ENCODE data around the gene MORN1. TPM values are rescaled to one million over a fixed set of nuclear protein-coding genes. Genes with fewer than 3 reads are reported as not detected.

MORN1 gene
- total and polyA plus RNA-seq, 2 experiments from 2014 or later, result 4.8 to 11.1 TPM

DNA sequence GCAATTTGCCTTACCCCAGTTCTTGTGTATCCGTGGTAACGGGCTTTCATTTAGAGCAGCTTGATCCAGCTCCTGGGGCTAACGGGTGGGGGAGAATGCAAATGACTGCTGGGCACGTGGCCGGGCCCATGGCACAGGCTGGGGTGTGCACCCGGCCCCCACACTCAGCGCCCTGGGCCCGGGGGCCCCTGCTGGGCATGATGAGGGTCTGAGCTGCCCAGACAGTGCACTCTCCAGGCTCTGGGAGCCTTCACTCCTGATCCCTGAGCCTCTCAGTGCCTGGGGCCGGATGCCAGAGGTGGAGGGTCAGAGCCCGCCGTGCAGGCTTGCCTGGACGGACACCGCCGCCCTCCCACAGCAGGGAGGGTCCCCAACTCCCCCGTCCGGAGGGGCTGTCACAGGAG lies 41.1 kb upstream of the MORN1 start (continued):
- TF ChIP-seq, protein P1, sequence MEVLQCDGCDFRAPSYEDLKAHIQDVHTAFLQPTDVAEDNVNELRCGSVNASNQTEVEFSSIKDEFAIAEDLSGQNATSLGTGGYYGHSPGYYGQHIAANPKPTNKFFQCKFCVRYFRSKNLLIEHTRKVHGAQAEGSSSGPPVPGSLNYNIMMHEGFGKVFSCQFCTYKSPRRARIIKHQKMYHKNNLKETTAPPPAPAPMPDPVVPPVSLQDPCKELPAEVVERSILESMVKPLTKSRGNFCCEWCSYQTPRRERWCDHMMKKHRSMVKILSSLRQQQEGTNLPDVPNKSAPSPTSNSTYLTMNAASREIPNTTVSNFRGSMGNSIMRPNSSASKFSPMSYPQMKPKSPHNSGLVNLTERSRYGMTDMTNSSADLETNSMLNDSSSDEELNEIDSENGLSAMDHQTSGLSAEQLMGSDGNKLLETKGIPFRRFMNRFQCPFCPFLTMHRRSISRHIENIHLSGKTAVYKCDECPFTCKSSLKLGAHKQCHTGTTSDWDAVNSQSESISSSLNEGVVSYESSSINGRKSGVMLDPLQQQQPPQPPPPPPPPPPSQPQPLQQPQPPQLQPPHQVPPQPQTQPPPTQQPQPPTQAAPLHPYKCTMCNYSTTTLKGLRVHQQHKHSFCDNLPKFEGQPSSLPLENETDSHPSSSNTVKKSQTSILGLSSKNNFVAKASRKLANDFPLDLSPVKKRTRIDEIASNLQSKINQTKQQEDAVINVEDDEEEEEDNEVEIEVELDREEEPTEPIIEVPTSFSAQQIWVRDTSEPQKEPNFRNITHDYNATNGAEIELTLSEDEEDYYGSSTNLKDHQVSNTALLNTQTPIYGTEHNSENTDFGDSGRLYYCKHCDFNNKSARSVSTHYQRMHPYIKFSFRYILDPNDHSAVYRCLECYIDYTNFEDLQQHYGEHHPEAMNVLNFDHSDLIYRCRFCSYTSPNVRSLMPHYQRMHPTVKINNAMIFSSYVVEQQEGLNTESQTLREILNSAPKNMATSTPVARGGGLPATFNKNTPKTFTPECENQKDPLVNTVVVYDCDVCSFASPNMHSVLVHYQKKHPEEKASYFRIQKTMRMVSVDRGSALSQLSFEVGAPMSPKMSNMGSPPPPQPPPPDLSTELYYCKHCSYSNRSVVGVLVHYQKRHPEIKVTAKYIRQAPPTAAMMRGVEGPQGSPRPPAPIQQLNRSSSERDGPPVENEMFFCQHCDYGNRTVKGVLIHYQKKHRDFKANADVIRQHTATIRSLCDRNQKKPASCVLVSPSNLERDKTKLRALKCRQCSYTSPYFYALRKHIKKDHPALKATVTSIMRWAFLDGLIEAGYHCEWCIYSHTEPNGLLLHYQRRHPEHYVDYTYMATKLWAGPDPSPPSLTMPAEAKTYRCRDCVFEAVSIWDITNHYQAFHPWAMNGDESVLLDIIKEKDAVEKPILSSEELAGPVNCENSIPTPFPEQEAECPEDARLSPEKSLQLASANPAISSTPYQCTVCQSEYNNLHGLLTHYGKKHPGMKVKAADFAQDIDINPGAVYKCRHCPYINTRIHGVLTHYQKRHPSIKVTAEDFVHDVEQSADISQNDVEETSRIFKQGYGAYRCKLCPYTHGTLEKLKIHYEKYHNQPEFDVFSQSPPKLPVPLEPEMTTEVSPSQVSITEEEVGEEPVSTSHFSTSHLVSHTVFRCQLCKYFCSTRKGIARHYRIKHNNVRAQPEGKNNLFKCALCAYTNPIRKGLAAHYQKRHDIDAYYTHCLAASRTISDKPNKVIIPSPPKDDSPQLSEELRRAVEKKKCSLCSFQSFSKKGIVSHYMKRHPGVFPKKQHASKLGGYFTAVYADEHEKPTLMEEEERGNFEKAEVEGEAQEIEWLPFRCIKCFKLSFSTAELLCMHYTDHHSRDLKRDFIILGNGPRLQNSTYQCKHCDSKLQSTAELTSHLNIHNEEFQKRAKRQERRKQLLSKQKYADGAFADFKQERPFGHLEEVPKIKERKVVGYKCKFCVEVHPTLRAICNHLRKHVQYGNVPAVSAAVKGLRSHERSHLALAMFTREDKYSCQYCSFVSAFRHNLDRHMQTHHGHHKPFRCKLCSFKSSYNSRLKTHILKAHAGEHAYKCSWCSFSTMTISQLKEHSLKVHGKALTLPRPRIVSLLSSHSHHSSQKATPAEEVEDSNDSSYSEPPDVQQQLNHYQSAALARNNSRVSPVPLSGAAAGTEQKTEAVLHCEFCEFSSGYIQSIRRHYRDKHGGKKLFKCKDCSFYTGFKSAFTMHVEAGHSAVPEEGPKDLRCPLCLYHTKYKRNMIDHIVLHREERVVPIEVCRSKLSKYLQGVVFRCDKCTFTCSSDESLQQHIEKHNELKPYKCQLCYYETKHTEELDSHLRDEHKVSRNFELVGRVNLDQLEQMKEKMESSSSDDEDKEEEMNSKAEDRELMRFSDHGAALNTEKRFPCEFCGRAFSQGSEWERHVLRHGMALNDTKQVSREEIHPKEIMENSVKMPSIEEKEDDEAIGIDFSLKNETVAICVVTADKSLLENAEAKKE (CRISPR knock-in tag; IDR thresholded peaks at IDR 0.05), result no peak
- TF ChIP-seq, protein P2, sequence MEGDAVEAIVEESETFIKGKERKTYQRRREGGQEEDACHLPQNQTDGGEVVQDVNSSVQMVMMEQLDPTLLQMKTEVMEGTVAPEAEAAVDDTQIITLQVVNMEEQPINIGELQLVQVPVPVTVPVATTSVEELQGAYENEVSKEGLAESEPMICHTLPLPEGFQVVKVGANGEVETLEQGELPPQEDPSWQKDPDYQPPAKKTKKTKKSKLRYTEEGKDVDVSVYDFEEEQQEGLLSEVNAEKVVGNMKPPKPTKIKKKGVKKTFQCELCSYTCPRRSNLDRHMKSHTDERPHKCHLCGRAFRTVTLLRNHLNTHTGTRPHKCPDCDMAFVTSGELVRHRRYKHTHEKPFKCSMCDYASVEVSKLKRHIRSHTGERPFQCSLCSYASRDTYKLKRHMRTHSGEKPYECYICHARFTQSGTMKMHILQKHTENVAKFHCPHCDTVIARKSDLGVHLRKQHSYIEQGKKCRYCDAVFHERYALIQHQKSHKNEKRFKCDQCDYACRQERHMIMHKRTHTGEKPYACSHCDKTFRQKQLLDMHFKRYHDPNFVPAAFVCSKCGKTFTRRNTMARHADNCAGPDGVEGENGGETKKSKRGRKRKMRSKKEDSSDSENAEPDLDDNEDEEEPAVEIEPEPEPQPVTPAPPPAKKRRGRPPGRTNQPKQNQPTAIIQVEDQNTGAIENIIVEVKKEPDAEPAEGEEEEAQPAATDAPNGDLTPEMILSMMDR (conservative IDR thresholded peaks at IDR 0.05; ENCODE audit: low read depth in 2 of 2), result no peak

DNA sequence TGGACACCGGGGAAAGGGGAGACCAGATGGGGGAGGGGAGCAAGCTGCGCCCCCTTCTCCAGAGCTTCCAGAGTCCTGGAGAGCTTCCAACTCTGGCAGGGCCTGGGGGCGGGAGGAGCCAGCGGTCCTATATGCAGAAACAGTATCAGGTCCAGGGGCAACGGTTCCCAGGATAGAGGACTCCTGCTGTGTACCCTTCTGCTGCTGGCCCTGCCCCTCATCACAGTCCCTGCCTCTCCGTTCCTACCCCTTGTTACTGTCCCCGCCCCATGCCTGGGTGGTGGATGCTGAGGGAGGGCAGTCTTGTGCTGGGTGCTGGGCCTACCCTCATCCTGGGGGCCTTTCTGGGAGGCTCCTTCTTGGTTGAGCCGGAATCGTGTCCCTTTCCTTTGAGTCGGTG lies 40.2 kb upstream of the MORN1 start:
- no peaks in the 10 kb centered on the region for H3K79me2 ChIP-seq (replicated peaks; ENCODE audit: insufficient read depth)
- peaks cover 7% of the 10 kb centered on the region for H3K27me3 Mint-ChIP-seq (ENCODE audit: insufficient read depth, low read depth, poor library complexity)
- no peak overlapping the region for H2AFZ ChIP-seq
- no peak overlapping the region for H3K4me3 ChIP-seq
- no peaks in the 10 kb centered on the region for H3K36me3 ChIP-seq (ENCODE audit: insufficient read depth)
- no peak overlapping the region for H3K27ac ChIP-seq (ENCODE audit: low read depth)
- ATAC-seq, result no peak
- TF ChIP-seq ZNF114 (CRISPR knock-in tag; IDR thresholded peaks at IDR 0.05) (no peak), JUNB (IDR thresholded peaks at IDR 0.05; ENCODE audit: unreplicated experiment) (no peak), POLR2AphosphoS5 (IDR thresholded peaks at IDR 0.05; ENCODE audit: low read depth) (no peak)
- no peak overlapping the region for H3K4me2 ChIP-seq
- H3F3A ChIP-seq (replicated peaks; ENCODE audit: low read depth), result no peaks in the 10 kb centered on the region
- H3K9me2 ChIP-seq (ENCODE audit: insufficient read depth), result no peaks in the 10 kb centered on the region
- H3K27ac Mint-ChIP-seq, result no peak overlapping the region
- no peak overlapping the region for H3K4me3 Mint-ChIP-seq
- H4K20me1 ChIP-seq (replicated peaks; ENCODE audit: insufficient read depth), result no peaks in the 10 kb centered on the region
- H3K27me3 ChIP-seq (ENCODE audit: insufficient read depth), result no peaks in the 10 kb centered on the region
- H3K4me1 ChIP-seq (ENCODE audit: insufficient read depth), result no peaks in the 10 kb centered on the region
- H3K9me3 Mint-ChIP-seq, result peaks cover 12% of the 10 kb centered on the region; the same call in 2 of the 3 replicates
- no peak for DNase-seq (ENCODE audit: low spot score)
- no peaks in the 10 kb centered on the region for H3K4me1 Mint-ChIP-seq
- H3K36me3 Mint-ChIP-seq (ENCODE audit: low read depth), result no peaks in the 10 kb centered on the region

Measured in GM23338 (cell line).